GM06990 (cell line): ENCODE measurements around the gene PCDHB1.
"Not testable (repeated sequence)": the region's sequence is repeated elsewhere in the genome, so short reads cannot be mapped to it uniquely, and the experiment has no call there.

Experiments used
- DNase-seq: peaks from one replicate; pipeline ENCODE4 v3.0.0-alpha.2; 2011; ENCODE audit not compliant: insufficient read length; ENCODE audit errors: extremely low read depth
- H3K27me3 ChIP-seq: replicated peaks from 2 replicates; pipeline ENCODE4 v1.6.0; 2011; ENCODE audit warnings: low read length; ENCODE audit not compliant: control insufficient read depth, insufficient read depth
- H3K36me3 ChIP-seq: 2 replicates; pipeline ENCODE4 v1.5.1; 2011; ENCODE audit warnings: low read length; ENCODE audit not compliant: control insufficient read depth, insufficient read depth
- H3K4me3 ChIP-seq: replicated peaks from 2 replicates; pipeline ENCODE4 v1.5.1; 2011; ENCODE audit warnings: low read depth, mild to moderate bottlenecking, control low read depth, low read length
- TF ChIP-seq, protein P1 (sequence below): IDR thresholded peaks from 2 replicates; pipeline ENCODE4 v1.5.1; 2011; ENCODE audit warnings: low read length, control low read depth, mild to moderate bottlenecking, inconsistent platforms; ENCODE audit not compliant: insufficient read depth, poor library complexity, severe bottlenecking

The PCDHB1 gene

GRCh38 chr5:141084487-141084989 is 33.4 kb downstream of the PCDHB1 start:
- Histone ChIP-seq H3K4me3 (no peak overlapping the region), H3K27me3 (no peaks in the 10 kb centered on the region), H3K36me3 (no peaks in the 10 kb centered on the region)
- no peak for DNase-seq
- TF ChIP-seq, protein P1, sequence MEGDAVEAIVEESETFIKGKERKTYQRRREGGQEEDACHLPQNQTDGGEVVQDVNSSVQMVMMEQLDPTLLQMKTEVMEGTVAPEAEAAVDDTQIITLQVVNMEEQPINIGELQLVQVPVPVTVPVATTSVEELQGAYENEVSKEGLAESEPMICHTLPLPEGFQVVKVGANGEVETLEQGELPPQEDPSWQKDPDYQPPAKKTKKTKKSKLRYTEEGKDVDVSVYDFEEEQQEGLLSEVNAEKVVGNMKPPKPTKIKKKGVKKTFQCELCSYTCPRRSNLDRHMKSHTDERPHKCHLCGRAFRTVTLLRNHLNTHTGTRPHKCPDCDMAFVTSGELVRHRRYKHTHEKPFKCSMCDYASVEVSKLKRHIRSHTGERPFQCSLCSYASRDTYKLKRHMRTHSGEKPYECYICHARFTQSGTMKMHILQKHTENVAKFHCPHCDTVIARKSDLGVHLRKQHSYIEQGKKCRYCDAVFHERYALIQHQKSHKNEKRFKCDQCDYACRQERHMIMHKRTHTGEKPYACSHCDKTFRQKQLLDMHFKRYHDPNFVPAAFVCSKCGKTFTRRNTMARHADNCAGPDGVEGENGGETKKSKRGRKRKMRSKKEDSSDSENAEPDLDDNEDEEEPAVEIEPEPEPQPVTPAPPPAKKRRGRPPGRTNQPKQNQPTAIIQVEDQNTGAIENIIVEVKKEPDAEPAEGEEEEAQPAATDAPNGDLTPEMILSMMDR = no peak

- no peak within 1 kb of the TSS for H3K4me3 ChIP-seq
- no peak for DNase-seq
- TF ChIP-seq, protein P1 = no peak
These were observed 43.5 kb downstream of the PCDHB1 start, which contains the start of gene PCDHB2 for GRCh38 chr5:141094481-141095262. Gene PCDHB2, plus strand, starts transcription at chr5:141094615. Its CDS starts 176 bp downstream, at chr5:141094791.

GRCh38 chr5:141095263-141095641 is 44.1 kb downstream of the PCDHB1 start:
- Histone ChIP-seq H3K4me3 (no peak overlapping the region), H3K36me3 (no peaks in the 10 kb centered on the region), H3K27me3 (no peaks in the 10 kb centered on the region)
- DNase-seq = no peak
- TF ChIP-seq, protein P1 = no peak

More at GRCh38 chr5:141094481-141095262, 43.5 kb downstream of the PCDHB1 start, which contains the start of gene PCDHB2:
- Histone ChIP-seq H3K36me3 (no peaks in the 10 kb centered on the region), H3K27me3 (no peaks in the 10 kb centered on the region)

DNA sequence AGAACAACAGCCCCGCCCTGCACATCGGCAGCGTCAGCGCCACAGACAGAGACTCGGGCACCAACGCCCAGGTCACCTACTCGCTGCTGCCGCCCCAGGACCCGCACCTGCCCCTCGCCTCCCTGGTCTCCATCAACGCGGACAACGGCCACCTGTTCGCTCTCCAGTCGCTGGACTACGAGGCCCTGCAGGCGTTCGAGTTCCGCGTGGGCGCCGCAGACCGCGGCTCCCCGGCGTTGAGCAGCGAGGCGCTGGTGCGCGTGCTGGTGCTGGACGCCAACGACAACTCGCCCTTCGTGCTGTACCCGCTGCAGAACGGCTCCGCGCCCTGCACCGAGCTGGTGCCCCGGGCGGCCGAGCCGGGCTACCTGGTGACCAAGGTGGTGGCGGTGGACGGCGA is 45.0 kb downstream of the PCDHB1 start:
- not testable (repeated sequence) for H3K36me3 ChIP-seq, DNase-seq, H3K27me3 ChIP-seq, H3K4me3 ChIP-seq

DNA sequence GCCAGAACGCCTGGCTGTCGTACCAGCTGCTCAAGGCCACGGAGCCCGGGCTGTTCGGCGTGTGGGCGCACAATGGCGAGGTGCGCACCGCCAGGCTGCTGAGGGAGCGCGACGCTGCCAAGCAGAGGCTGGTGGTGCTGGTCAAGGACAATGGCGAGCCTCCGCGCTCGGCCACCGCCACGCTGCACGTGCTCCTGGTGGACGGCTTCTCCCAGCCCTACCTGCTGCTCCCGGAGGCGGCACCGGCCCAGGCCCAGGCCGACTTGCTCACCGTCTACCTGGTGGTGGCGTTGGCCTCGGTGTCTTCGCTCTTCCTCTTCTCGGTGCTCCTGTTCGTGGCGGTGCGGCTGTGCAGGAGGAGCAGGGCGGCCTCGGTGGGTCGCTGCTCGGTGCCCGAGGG is 45.4 kb downstream of the PCDHB1 start:
- H3K36me3 ChIP-seq, DNase-seq, H3K4me3 ChIP-seq, H3K27me3 ChIP-seq: not testable (repeated sequence)

- no peaks in the 10 kb centered on the region for H3K36me3 ChIP-seq
- no peak within 1 kb of the TSS for H3K4me3 ChIP-seq
- TF ChIP-seq, protein P1 = no peak
- no peak for DNase-seq
- H3K27me3 ChIP-seq = no peaks in the 10 kb centered on the region
These were observed 49.1 kb downstream of the PCDHB1 start, which contains the start of gene PCDHB3 for GRCh38 chr5:141100243-141100805. Gene PCDHB3, plus strand, starts transcription at chr5:141100473. Its CDS starts 177 bp downstream, at chr5:141100650.
